H9 (cell line): ENCODE results near the gene CELF4. TPM values are rescaled to one million over a fixed set of nuclear protein-coding genes. Genes with fewer than 3 reads are reported as not detected.

Experiments used
- DNase-seq: peaks from one replicate; pipeline ENCODE4 v3.0.0-alpha.2; 2017
- H2AFZ ChIP-seq: one replicate; pipeline ENCODE4 v1.6.1; 2013; ENCODE audit warnings: mild to moderate bottlenecking, low read length, control low read depth, moderate library complexity
- H2AK5ac ChIP-seq: 2 replicates; pipeline ENCODE4 v1.6.1; 2013; ENCODE audit warnings: low read length, control low read depth, mixed read lengths; ENCODE audit not compliant: insufficient read length
- H2BK120ac ChIP-seq: one replicate; pipeline ENCODE4 v1.6.1; 2013; ENCODE audit warnings: low read depth, mild to moderate bottlenecking, low read length, control low read depth, inconsistent platforms; ENCODE audit not compliant: poor library complexity, severe bottlenecking
- H2BK12ac ChIP-seq: 2 replicates; pipeline ENCODE4 v1.6.1; 2013; ENCODE audit warnings: low read length, control low read depth, mixed read lengths, low read depth; ENCODE audit not compliant: insufficient read length
- H2BK15ac ChIP-seq: 2 replicates; pipeline ENCODE4 v1.6.1; 2013; ENCODE audit warnings: low read depth, low read length, control low read depth
- H2BK20ac ChIP-seq: one replicate; pipeline ENCODE4 v1.6.1; 2013; ENCODE audit warnings: low read depth, mild to moderate bottlenecking, low read length, control low read depth, inconsistent platforms; ENCODE audit not compliant: poor library complexity, severe bottlenecking
- H2BK5ac ChIP-seq: 2 replicates; pipeline ENCODE4 v1.6.1; 2013; ENCODE audit warnings: low read length, control low read depth, mixed read lengths; ENCODE audit not compliant: insufficient read length
- H3K14ac ChIP-seq: 2 replicates; pipeline ENCODE4 v1.6.1; 2013; ENCODE audit warnings: low read length, control low read depth; ENCODE audit not compliant: insufficient read depth
- H3K18ac ChIP-seq: 2 replicates; pipeline ENCODE4 v1.6.1; 2013; ENCODE audit warnings: low read depth, mild to moderate bottlenecking, mixed read lengths, low read length, control low read depth; ENCODE audit not compliant: insufficient read length
- H3K23ac ChIP-seq: 2 replicates; pipeline ENCODE4 v1.6.1; 2013; ENCODE audit warnings: low read length, control low read depth, mixed read lengths, low read depth; ENCODE audit not compliant: insufficient read length
- H3K23me2 ChIP-seq: 2 replicates; pipeline ENCODE4 v1.6.1; 2013; ENCODE audit warnings: low read depth, mild to moderate bottlenecking, mixed read lengths, low read length, control low read depth; ENCODE audit not compliant: insufficient read length, poor library complexity, severe bottlenecking
- H3K27ac ChIP-seq: 2 replicates; pipeline ENCODE4 v1.5.1; 2013; ENCODE audit warnings: low read length, control low read depth, mixed read lengths, low read depth; ENCODE audit not compliant: insufficient read length
- H3K27me3 ChIP-seq: 2 replicates; pipeline ENCODE4 v1.6.1; 2013; ENCODE audit warnings: low read length, control low read depth, inconsistent platforms; ENCODE audit not compliant: insufficient read depth
- H3K4ac ChIP-seq: 2 replicates; pipeline ENCODE4 v1.6.1; 2013; ENCODE audit warnings: low read depth, mild to moderate bottlenecking, control low read depth, inconsistent platforms, low read length, moderate library complexity
- H3K4me1 ChIP-seq: 2 replicates; pipeline ENCODE4 v1.6.1; 2013; ENCODE audit warnings: low read length, control low read depth, inconsistent platforms; ENCODE audit not compliant: insufficient read depth
- H3K4me2 ChIP-seq: 2 replicates; pipeline ENCODE4 v1.6.1; 2013; ENCODE audit warnings: low read length, control low read depth, mixed read lengths; ENCODE audit not compliant: insufficient read length, insufficient read depth
- H3K56ac ChIP-seq: 2 replicates; pipeline ENCODE4 v1.6.1; 2013; ENCODE audit warnings: low read depth, mild to moderate bottlenecking, mixed read lengths, low read length, control low read depth; ENCODE audit not compliant: insufficient read length
- H3K79me1 ChIP-seq: 2 replicates; pipeline ENCODE4 v1.6.1; 2013; ENCODE audit warnings: low read depth, mild to moderate bottlenecking, moderate library complexity, low read length, control low read depth, inconsistent platforms; ENCODE audit not compliant: insufficient read depth, poor library complexity, severe bottlenecking
- H3K79me2 ChIP-seq: 2 replicates; pipeline ENCODE4 v1.6.1; 2013; ENCODE audit warnings: low read length, control low read depth, inconsistent platforms; ENCODE audit not compliant: insufficient read depth
- H3K9ac ChIP-seq: 2 replicates; pipeline ENCODE4 v1.6.1; 2013; ENCODE audit warnings: low read length, control low read depth, mixed read lengths; ENCODE audit not compliant: insufficient read length; ENCODE audit errors: extremely low read depth
- H3K9me3 ChIP-seq: one replicate; pipeline ENCODE4 v1.6.1; 2013; ENCODE audit warnings: low read depth, low read length, inconsistent platforms; ENCODE audit not compliant: control insufficient read depth
- H3T11ph ChIP-seq: one replicate; pipeline ENCODE4 v1.6.1; 2013; ENCODE audit warnings: mild to moderate bottlenecking, low read length, control low read depth, inconsistent platforms
- H4K20me1 ChIP-seq: one replicate; pipeline ENCODE4 v1.6.1; 2013; ENCODE audit not compliant: control insufficient read depth, insufficient read length, insufficient read depth
- H4K5ac ChIP-seq: 2 replicates; pipeline ENCODE4 v1.6.1; 2013; ENCODE audit warnings: low read depth, mild to moderate bottlenecking, mixed read lengths, low read length, control low read depth; ENCODE audit not compliant: insufficient read length
- H4K8ac ChIP-seq: replicated peaks from 2 replicates; pipeline ENCODE4 v1.6.1; 2013; ENCODE audit warnings: low read length, control low read depth, mixed read lengths, low read depth; ENCODE audit not compliant: insufficient read length
- H4K91ac ChIP-seq: 2 replicates; pipeline ENCODE4 v1.6.1; 2013; ENCODE audit warnings: low read depth, mild to moderate bottlenecking, moderate library complexity, mixed read lengths, low read length, control low read depth; ENCODE audit not compliant: insufficient read length
- H3K27ac Mint-ChIP-seq, 3 experiments: 2 replicates in 2 of 3; 3 replicates in 1 of 3; pipeline ENCODE4 v1.8.0; 2020 to 2021; ENCODE audit warnings: mixed read lengths in 3 of 3, mild to moderate bottlenecking in 1 of 3, moderate library complexity in 1 of 3
- H3K27me3 Mint-ChIP-seq: 2 replicates; pipeline ENCODE4 v1.8.0; 2021; ENCODE audit warnings: low read depth, mild to moderate bottlenecking, moderate library complexity, mixed read lengths
- H3K36me3 Mint-ChIP-seq, 3 experiments: 2 replicates in 2 of 3; 3 replicates in 1 of 3; pipeline ENCODE4 v1.8.0; 2020 to 2021; ENCODE audit warnings: low read depth in 3 of 3, mixed read lengths in 3 of 3; ENCODE audit not compliant: insufficient read depth in 1 of 3
- H3K4me1 Mint-ChIP-seq, 2 experiments: 2 replicates each; pipeline ENCODE4 v1.8.0; 2020; ENCODE audit warnings: mixed read lengths in 2 of 2
- H3K4me3 Mint-ChIP-seq, 2 experiments: 2 replicates in 1 of 2; 3 replicates in 1 of 2; pipeline ENCODE4 v1.8.0; 2020 to 2021; ENCODE audit warnings: mild to moderate bottlenecking in 2 of 2, mixed read lengths in 2 of 2, moderate library complexity in 1 of 2
- H3K9me3 Mint-ChIP-seq, 2 experiments: 2 replicates in 1 of 2; 3 replicates in 1 of 2; pipeline ENCODE4 v1.8.0; 2020; ENCODE audit warnings: mild to moderate bottlenecking in 2 of 2, mixed read lengths in 2 of 2, moderate library complexity in 1 of 2
- CTCF ChIP-seq: fragments of 200-600 bp; sonication (generic); conservative IDR thresholded peaks from 3 replicates; pipeline ENCODE4 v1.8.0; 2021; ENCODE audit warnings: antibody characterized with exemption, mild to moderate bottlenecking
- WGBS: extraction: QIAGEN DNeasy Blood & Tissue Kit; methylation state at CpG from one replicate; pipeline ENCODE4 v1.1.7; 2013; ENCODE audit warnings: missing lambda C conversion rate, low lambda C conversion rate, mixed read lengths; ENCODE audit not compliant: insufficient read length; ENCODE audit errors: extremely low coverage; 5-methylcytosine and 5-hydroxymethylcytosine counted together
- total RNA-seq: library from RNA; stranded (reverse); gene quantifications from 2 replicates; pipeline ENCODE4 v1.2.1, GENCODE V29; 2021

Gene CELF4
- total RNA-seq, 1 experiment from 2014 or later: 1.1 TPM

- Histone ChIP-seq H3K9ac (no peak overlapping the region), H3K14ac (peak overlapping the region; percentile 10; the same call in 1 of the 2 replicates), H3K79me2 (no peaks in the 10 kb centered on the region), H4K20me1 (no peaks in the 10 kb centered on the region), H3K27me3 (peaks cover 6% of the 10 kb centered on the region; the same call in 1 of the 2 replicates), H3K4me1 (peaks cover 10% of the 10 kb centered on the region; the same call in 1 of the 2 replicates), H3K23ac (no peak overlapping the region), H2BK12ac (no peak overlapping the region), H2BK20ac (no peak overlapping the region), H4K5ac (no peak overlapping the region), H2BK5ac (no peak overlapping the region), H2AK5ac (no peak overlapping the region), H4K8ac (no peak overlapping the region), H3K18ac (no peak overlapping the region), H2BK15ac (no peak overlapping the region), H3K79me1 (no peaks in the 10 kb centered on the region), H3K4ac (no peak overlapping the region), H3K56ac (no peak overlapping the region), H3K9me3 (no peaks in the 10 kb centered on the region), H3T11ph (no peak overlapping the region), H2BK120ac (no peak overlapping the region), H3K27ac (no peak overlapping the region), H3K23me2 (peaks cover 6% of the 10 kb centered on the region), H2AFZ (no peak overlapping the region), H3K4me2 (peak overlapping the region; percentile 75), H4K91ac (no peak overlapping the region)
- peaks cover 75 to 78% of the 10 kb centered on the region in 2 experiments for H3K4me1 Mint-ChIP-seq
- peak overlapping the region in 1 of 3 experiments; percentile 44; a peak in 2 of 7 replicates for H3K27ac Mint-ChIP-seq
- WGBS: no CpG with 5 or more reads among the region's 98 CpGs
- peak; percentile 72 for DNase-seq
- TF ChIP-seq CTCF: peak; percentile 68
- no peaks in the 10 kb centered on the region; a peak in 1 of 7 replicates for H3K36me3 Mint-ChIP-seq
- peak overlapping the region; percentile 61 to 80 for H3K4me3 Mint-ChIP-seq
- H3K27me3 Mint-ChIP-seq: peaks cover 43% of the 10 kb centered on the region
- no peaks in the 10 kb centered on the region; a peak in 2 of 5 replicates for H3K9me3 Mint-ChIP-seq
Observed at GRCh38 chr18:37484983-37485834, 80.4 kb downstream of the CELF4 start.
